HepG2 (cell line): ENCODE results near the gene NMNAT3. TPM values are rescaled to one million over a fixed set of nuclear protein-coding genes. Genes with fewer than 3 reads are reported as not detected.

Experiments
- ETV5 ChIP-seq: IDR thresholded peaks from 2 replicates; pipeline ENCODE4 v1.6.1; 2018; ENCODE audit warnings: missing biosample characterization, missing genetic modification reagents, inconsistent platforms, borderline replicate concordance
- FOXA3 ChIP-seq: IDR thresholded peaks from 2 replicates; pipeline ENCODE4 v1.6.1; 2016; ENCODE audit warnings: missing genetic modification reagents, missing compliant biosample characterization
- FOXM1 ChIP-seq: sonication (generic); formaldehyde crosslinking; IDR thresholded peaks from 2 replicates; pipeline ENCODE4 v1.5.0; 2020; ENCODE audit warnings: missing genetic modification reagents
- FOXO1 ChIP-seq: sonication (generic); formaldehyde crosslinking; IDR thresholded peaks from 2 replicates; pipeline ENCODE4 v1.4.0; 2020; ENCODE audit warnings: missing genetic modification reagents
- FOXP1 ChIP-seq, 2 experiments: fragments of 450-650 bp in 1 of 2; IDR thresholded peaks; 2 replicates each; pipeline ENCODE4 v1.6.1; 2017 to 2018; ENCODE audit warnings: antibody characterized with exemption in 1 of 2
- HDAC2 ChIP-seq: sonication (generic); formaldehyde crosslinking; IDR thresholded peaks from 2 replicates; pipeline ENCODE4 v1.4.0; 2020; ENCODE audit warnings: missing genetic modification reagents
- HNF4G ChIP-seq, 2 experiments: sonication (generic) in 1 of 2; formaldehyde crosslinking in 1 of 2; IDR thresholded peaks; 2 replicates each; pipeline versions ENCODE4 v1.4.0 to v1.6.1; 2011 to 2020; ENCODE audit warnings: borderline replicate concordance in 2 of 2, low read depth in 2 of 2, mild to moderate bottlenecking in 2 of 2, low read length in 1 of 2, missing genetic modification reagents in 1 of 2, moderate library complexity in 1 of 2
- KLF9 ChIP-seq: IDR thresholded peaks from 2 replicates; pipeline ENCODE4 v1.6.1; 2016; ENCODE audit warnings: low read depth
- KMT2A ChIP-seq: sonication (generic); formaldehyde crosslinking; IDR thresholded peaks from 2 replicates; pipeline ENCODE4 v1.4.0; 2020; ENCODE audit warnings: missing genetic modification reagents
- SALL1 ChIP-seq: sonication (generic); formaldehyde crosslinking; IDR thresholded peaks from 2 replicates; pipeline ENCODE4 v1.8.0; 2022; ENCODE audit warnings: mild to moderate bottlenecking, missing genetic modification reagents
- SAP130 ChIP-seq: IDR thresholded peaks from 2 replicates; pipeline ENCODE4 v1.6.1; 2016; ENCODE audit warnings: low read depth
- SOX13 ChIP-seq, 3 experiments: fragments of 450-650 bp in 1 of 3; sonication (generic) in 1 of 3; formaldehyde crosslinking in 1 of 3; IDR thresholded peaks in 2 of 3; conservative IDR thresholded peaks in 1 of 3; 2 replicates each; pipeline versions ENCODE4 v1.5.0 to v1.6.1; 2016 to 2020; ENCODE audit warnings: antibody characterized with exemption in 1 of 3, mild to moderate bottlenecking in 1 of 3, missing compliant biosample characterization in 1 of 3, missing genetic modification reagents in 1 of 3, moderate library complexity in 1 of 3
- SOX5 ChIP-seq: IDR thresholded peaks from 2 replicates; pipeline ENCODE4 v1.6.1; 2016; ENCODE audit warnings: borderline replicate concordance
- TEAD3 ChIP-seq: optimal IDR thresholded peaks from 2 replicates; pipeline ENCODE3; 2016; ENCODE audit warnings: borderline replicate concordance
- polyA plus RNA-seq, 8 experiments: library from polyadenylated mRNA; depleted of rRNA in 3 of 8; stranded (reverse) in 7 of 8; unstranded in 1 of 8; fragments of >200 nt; fragmentation: Illumina TruSeq in 4 of 8; extraction: Trizol in 4 of 8; gene quantifications; 2 replicates each; pipeline versions ENCODE4 v1.2.1 to v1.2.3, GENCODE V29; 2011 to 2016; ENCODE audit warnings: low read depth in 4 of 8, missing spikeins in 1 of 8, mixed read lengths in 1 of 8; ENCODE audit not compliant: insufficient read depth in 1 of 8
- total RNA-seq, 5 experiments: library from RNA; depleted of rRNA; stranded (reverse); fragments of >200 nt; fragmentation: Illumina TruSeq; extraction: Trizol; gene quantifications; 2 replicates each; pipeline ENCODE4 v1.2.3, GENCODE V29; 2016; ENCODE audit warnings: low read depth in 1 of 5
- TF ChIP-seq, protein P1 (sequence below): sonication (generic); formaldehyde crosslinking; IDR thresholded peaks from 2 replicates; pipeline ENCODE4 v1.4.0; 2020; ENCODE audit warnings: missing genetic modification reagents
- TF ChIP-seq, protein P2 (sequence below): sonication (generic); formaldehyde crosslinking; conservative IDR thresholded peaks from 2 replicates; pipeline ENCODE4 v1.4.0; 2020; ENCODE audit warnings: mild to moderate bottlenecking, missing genetic modification reagents, moderate library complexity
- TF ChIP-seq, protein P3 (sequence below): sonication (generic); formaldehyde crosslinking; IDR thresholded peaks from 2 replicates; pipeline ENCODE4 v1.9.0; 2021; ENCODE audit warnings: missing genetic modification reagents, borderline replicate concordance

The NMNAT3 gene
- total and polyA plus RNA-seq, 2 of the 13 experiments (the other 11 are each of a cell fraction or from before 2014, with no cell fraction given): 6.1 to 7.0 TPM

DNA sequence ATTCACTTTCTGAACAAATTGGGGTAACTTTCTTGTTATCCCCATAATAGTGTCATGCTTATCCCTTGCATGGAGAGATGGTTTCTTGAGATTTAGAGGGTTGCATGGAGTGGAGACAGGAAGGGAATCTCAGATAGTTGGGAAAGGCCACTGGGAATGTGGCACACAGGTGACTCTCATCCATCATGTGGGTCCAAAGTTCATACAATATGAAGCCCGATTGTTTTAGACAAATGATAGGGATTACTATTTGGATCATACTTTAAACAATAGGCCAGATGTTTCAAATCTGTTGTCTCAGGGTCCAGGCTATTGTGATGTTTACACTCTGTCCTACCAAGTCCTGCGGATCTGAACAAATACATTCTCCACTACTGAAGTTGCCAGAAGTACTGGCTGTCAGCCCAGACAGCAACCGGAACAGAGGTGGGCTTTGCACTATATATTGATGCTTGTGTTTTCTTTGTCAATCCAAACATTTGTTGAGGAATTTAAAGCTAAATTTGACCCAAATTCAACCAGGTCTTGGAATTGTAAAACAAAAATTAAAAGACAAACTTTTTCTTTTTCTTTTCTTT lies 39.2 kb upstream of the NMNAT3 start (continued):
- TF ChIP-seq, protein P1, sequence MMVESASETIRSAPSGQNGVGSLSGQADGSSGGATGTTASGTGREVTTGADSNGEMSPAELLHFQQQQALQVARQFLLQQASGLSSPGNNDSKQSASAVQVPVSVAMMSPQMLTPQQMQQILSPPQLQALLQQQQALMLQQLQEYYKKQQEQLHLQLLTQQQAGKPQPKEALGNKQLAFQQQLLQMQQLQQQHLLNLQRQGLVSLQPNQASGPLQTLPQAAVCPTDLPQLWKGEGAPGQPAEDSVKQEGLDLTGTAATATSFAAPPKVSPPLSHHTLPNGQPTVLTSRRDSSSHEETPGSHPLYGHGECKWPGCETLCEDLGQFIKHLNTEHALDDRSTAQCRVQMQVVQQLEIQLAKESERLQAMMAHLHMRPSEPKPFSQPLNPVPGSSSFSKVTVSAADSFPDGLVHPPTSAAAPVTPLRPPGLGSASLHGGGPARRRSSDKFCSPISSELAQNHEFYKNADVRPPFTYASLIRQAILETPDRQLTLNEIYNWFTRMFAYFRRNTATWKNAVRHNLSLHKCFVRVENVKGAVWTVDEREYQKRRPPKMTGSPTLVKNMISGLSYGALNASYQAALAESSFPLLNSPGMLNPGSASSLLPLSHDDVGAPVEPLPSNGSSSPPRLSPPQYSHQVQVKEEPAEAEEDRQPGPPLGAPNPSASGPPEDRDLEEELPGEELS (CRISPR knock-in tag): peak; percentile 48; the same call in 1 of the 2 replicates
- TF ChIP-seq KMT2A (CRISPR knock-in tag) (no peak), KLF9 (CRISPR knock-in tag) (no peak), FOXO1 (peak; percentile 37; the same call in 1 of the 2 replicates), HNF4G (IDR thresholded peaks at IDR 0.05; ENCODE audit: borderline replicate concordance, low read depth, low read length) (0 out of 2 replicates have a peak, but pooled peaks have one; percentile 11), HNF4G (CRISPR knock-in tag; IDR thresholded peaks at IDR 0.05; ENCODE audit: borderline replicate concordance, low read depth) (no peak), SOX5 (peak; percentile 95), HDAC2 (CRISPR knock-in tag) (0 out of 2 replicates have a peak, but pooled peaks have one; percentile 26), SAP130 (CRISPR knock-in tag) (0 out of 2 replicates have a peak, but pooled peaks have one; percentile 18), FOXA3 (CRISPR knock-in tag) (peak; percentile 38; the same call in 1 of the 2 replicates), TEAD3 (peak; percentile 25), SOX13 (IDR thresholded peaks at IDR 0.05) (peak; percentile 84), SOX13 (CRISPR knock-in tag; conservative IDR thresholded peaks at IDR 0.05 in 1 of 2, IDR thresholded peaks at IDR 0.05 in 1 of 2) (peak in 1 of 2 experiments; percentile 90; a peak in 2 of 4 replicates), FOXP1 (IDR thresholded peaks at IDR 0.05) (no peak), FOXP1 (CRISPR knock-in tag; IDR thresholded peaks at IDR 0.05) (peak; percentile 49; the same call in 1 of the 2 replicates), SALL1 (CRISPR knock-in tag) (peak; percentile 51; the same call in 1 of the 2 replicates), ETV5 (CRISPR knock-in tag) (peak; percentile 61; the same call in 1 of the 2 replicates), FOXM1 (CRISPR knock-in tag) (no peak)
- TF ChIP-seq, protein P2, sequence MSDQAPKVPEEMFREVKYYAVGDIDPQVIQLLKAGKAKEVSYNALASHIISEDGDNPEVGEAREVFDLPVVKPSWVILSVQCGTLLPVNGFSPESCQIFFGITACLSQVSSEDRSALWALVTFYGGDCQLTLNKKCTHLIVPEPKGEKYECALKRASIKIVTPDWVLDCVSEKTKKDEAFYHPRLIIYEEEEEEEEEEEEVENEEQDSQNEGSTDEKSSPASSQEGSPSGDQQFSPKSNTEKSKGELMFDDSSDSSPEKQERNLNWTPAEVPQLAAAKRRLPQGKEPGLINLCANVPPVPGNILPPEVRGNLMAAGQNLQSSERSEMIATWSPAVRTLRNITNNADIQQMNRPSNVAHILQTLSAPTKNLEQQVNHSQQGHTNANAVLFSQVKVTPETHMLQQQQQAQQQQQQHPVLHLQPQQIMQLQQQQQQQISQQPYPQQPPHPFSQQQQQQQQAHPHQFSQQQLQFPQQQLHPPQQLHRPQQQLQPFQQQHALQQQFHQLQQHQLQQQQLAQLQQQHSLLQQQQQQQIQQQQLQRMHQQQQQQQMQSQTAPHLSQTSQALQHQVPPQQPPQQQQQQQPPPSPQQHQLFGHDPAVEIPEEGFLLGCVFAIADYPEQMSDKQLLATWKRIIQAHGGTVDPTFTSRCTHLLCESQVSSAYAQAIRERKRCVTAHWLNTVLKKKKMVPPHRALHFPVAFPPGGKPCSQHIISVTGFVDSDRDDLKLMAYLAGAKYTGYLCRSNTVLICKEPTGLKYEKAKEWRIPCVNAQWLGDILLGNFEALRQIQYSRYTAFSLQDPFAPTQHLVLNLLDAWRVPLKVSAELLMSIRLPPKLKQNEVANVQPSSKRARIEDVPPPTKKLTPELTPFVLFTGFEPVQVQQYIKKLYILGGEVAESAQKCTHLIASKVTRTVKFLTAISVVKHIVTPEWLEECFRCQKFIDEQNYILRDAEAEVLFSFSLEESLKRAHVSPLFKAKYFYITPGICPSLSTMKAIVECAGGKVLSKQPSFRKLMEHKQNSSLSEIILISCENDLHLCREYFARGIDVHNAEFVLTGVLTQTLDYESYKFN: peak; percentile 46; the same call in 1 of the 2 replicates
- TF ChIP-seq, protein P3, sequence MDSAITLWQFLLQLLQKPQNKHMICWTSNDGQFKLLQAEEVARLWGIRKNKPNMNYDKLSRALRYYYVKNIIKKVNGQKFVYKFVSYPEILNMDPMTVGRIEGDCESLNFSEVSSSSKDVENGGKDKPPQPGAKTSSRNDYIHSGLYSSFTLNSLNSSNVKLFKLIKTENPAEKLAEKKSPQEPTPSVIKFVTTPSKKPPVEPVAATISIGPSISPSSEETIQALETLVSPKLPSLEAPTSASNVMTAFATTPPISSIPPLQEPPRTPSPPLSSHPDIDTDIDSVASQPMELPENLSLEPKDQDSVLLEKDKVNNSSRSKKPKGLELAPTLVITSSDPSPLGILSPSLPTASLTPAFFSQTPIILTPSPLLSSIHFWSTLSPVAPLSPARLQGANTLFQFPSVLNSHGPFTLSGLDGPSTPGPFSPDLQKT: no peak
